SH-SY5Y (cell line): Measurements from ENCODE around the gene MTHFD1L.

Experiments used
- GATA2 ChIP-seq: IDR thresholded peaks from 2 replicates; pipeline ENCODE4 v1.6.1; 2011; ENCODE audit warnings: mild to moderate bottlenecking, low read depth, low read length
- GATA3 ChIP-seq: IDR thresholded peaks from 2 replicates; pipeline ENCODE4 v1.6.1; 2011; ENCODE audit warnings: low read depth, mild to moderate bottlenecking, low read length, moderate library complexity

DNA sequence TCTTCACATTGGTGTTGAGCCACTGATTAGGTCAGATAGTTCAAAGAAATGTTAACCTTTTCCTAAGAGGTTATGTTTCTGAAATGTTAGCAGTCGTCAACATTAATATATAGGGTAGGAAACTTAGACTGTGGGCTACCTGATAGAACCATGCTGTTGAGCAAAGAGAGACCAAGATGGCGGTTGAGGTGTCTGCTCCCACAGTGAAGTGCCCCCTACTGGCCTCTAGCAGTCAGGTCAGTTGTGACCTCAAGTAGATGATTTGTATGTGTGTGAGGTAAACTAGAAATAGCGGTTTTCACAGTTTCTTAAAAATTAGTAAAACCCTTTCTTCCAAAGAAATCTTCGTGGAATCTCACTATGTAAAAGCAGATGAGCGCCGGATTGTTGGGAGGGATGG lies 40.3 kb downstream of the MTHFD1L start:
- no peak for TF ChIP-seq GATA2
- no peak for TF ChIP-seq GATA3
